Measurements from ENCODE around the gene PZP.

PZP gene

GRCh38 chr12:9104087-9104486, 104.1 kb downstream of the PZP start:
- no peak for DNase-seq (ENCODE audit: low read depth in 2 of 2)

GRCh38 chr12:9103050-9103849, 104.9 kb downstream of the PZP start:
- DNase-seq (ENCODE audit: low read depth in 2 of 2), result no peak

- no peak for DNase-seq (ENCODE audit: low read depth in 2 of 2)
Observed at GRCh38 chr12:9101018-9101687, 107.0 kb downstream of the PZP start.

GRCh38 chr12:9099552-9100190, 108.5 kb downstream of the PZP start:
- no peak for DNase-seq (ENCODE audit: low read depth in 2 of 2)

All from stimulated activated CD4-positive, alpha-beta T cell treated with anti-CD3 and anti-CD28 coated beads, Interleukin-1b, Interleukin-23, amount 100 ng/mL, for 1 hour (primary cell).